ENCODE data around the gene DUSP8.
"Not testable (repeated sequence)": the region's sequence is repeated elsewhere in the genome, so short reads cannot be mapped to it uniquely, and the experiment has no call there.

DUSP8 gene, protein sequence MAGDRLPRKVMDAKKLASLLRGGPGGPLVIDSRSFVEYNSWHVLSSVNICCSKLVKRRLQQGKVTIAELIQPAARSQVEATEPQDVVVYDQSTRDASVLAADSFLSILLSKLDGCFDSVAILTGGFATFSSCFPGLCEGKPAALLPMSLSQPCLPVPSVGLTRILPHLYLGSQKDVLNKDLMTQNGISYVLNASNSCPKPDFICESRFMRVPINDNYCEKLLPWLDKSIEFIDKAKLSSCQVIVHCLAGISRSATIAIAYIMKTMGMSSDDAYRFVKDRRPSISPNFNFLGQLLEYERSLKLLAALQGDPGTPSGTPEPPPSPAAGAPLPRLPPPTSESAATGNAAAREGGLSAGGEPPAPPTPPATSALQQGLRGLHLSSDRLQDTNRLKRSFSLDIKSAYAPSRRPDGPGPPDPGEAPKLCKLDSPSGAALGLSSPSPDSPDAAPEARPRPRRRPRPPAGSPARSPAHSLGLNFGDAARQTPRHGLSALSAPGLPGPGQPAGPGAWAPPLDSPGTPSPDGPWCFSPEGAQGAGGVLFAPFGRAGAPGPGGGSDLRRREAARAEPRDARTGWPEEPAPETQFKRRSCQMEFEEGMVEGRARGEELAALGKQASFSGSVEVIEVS

DNA sequence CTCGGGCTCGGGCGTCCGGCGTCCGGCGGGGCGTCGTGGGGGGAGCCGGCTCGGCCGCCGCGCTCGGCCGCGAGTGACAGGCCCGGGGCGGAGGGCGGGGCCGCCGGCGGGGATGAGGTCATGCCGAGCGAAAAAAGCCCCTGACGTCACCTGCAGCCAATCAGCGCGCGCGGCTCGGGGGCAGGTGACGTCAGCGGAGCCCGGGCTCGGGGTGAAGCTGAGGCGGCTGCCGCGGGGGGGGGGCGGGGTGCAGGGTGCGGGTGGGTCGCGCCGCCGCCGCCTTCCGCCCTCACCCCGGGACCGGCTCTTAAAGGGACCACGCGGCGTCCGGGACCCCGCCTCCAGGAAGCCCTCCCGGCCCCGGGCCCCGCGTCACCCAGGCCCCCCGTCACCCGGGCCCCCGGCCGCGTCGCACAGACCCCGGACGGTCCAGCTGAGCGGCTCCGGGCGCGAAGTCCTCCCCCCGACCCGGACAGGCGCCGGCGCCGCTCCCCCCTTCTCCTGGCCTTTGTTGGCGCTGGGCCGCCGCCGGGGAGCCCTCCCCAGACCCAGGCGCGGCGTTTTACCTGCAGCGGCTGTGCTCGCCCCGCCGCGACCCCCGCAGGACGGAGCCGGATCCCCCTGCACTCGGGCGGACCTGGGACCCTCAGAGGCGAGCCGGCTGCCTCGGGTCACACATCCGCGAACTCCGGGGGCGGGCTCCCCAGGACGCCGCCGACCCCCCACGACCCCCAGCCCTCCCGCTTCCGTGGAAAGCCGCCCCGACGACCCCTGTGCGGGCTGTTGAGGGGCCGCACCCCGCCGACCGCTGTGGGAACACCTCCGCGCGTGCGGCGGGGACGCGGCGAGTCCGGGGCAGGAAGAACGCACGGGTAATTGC is at the start of gene DUSP8:
Gene DUSP8 (minus strand): TSS at position 75 of the 880 bp plus-strand sequence. CDS start 6,445 bp downstream, outside the sequence.
- DNase-seq = peak; percentile 88 to 91

DNA sequence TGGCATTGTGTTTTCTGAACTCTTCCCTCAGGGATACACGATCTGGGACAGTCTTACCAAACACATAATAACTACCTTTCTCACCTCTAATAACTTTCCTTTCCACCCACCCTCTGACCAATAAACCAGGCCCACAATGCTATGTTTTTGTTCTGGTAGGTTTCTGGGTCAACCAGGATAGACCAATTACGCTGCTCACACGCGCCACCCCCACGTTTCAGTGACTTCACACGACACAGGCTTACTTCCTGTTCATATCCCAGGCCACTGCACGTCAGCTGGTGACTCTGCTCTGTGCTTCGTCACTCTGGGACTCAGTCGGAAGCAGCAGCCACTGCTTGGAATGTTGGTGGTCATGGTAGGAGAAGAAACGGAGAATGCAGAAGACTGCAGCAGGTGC is 47.4 kb upstream of the DUSP8 start:
- no peak for DNase-seq

DNA sequence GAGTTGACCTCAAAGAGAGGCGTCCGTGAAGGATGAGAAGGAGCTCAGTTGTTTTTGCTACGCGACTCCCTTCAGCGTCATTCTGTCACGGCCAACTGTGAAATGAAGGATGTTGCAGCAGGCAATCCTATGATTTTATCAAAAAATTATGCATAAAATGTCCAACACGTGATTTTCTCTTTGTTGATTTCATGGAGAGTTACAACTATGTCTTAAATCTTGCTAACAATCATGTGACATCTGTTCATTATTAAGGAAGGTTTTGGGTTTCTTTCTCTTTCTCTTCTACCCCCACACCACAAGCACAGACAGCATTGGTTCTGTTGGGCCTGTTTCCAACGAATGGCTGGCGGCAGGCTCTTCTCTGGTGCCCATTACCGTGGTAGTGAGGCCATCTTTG is 46.2 kb upstream of the DUSP8 start:
- DNase-seq = no peak

GRCh38 chr11:1608363-1608762 is 36.3 kb upstream of the DUSP8 start, which contains the start of gene KRTAP5-3:
KRTAP5-3 (minus strand) TSS chr11:1608463; CDS start chr11:1608385, 78 bp downstream.
- DNase-seq = no peak

GRCh38 chr11:1607901-1608300 is 35.8 kb upstream of the DUSP8 start:
- not testable (repeated sequence) for DNase-seq

DNA sequence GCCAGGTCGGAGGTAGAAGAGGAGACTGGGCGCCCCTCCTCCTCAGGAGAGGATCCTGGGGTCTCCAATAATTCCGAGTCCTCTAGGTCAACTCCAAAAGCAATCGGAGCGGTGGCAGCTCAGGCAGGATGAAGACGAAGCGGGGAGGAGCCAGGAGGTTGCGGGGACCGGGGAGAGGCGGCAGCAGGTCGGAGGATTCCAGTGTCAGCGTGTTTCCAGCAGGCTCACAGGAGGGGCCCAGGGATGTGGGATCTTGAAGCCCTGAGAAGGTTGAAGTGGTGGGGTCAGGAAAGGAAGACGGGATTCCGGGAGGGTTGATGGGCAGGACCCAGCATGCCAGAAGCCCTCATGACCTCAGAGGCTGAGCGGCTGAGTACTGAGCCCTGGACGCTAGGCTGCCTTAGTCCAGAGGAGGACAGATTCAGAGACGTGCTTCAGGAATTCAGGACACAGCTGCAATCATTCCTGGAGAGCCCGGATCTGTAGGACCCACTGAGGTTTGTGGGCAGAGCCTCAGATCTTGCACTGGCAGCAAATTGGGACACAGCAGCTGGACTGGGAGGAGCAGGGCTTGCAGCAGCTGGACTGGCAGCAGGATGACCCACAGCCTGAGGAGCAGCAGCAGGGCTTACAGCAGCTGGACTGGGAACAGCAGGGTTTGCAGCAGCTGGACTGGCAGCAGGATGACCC is 35.2 kb upstream of the DUSP8 start:
- DNase-seq = not testable (repeated sequence)

DNA sequence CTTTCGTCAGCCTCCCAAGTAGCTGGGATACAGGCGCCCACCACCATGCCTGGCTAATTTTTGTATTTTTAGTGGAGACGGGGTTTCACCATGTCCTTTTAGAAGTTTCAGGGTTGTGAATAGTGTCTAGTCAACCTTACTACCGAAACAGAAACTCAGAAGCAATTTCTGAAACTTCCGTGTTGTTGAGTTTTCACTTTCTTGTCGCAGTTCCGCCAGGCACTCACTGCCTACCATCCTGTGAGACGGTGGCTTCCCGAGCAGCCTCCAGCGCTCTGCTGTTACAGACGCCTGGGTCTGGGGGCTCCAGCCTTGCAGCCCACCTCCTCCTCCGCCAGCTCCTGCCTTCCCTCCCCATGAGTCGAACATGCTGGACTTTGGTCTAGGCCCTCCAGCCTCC is 33.9 kb upstream of the DUSP8 start:
- not testable (repeated sequence) for DNase-seq

GRCh38 chr11:1604711-1605110 is 32.6 kb upstream of the DUSP8 start:
- DNase-seq = no peak

GRCh38 chr11:1604181-1604580 is 32.1 kb upstream of the DUSP8 start:
- DNase-seq = no peak

GRCh38 chr11:1603629-1604028 is 31.6 kb upstream of the DUSP8 start:
- no peak for DNase-seq

GRCh38 chr11:1601663-1602062 is 29.6 kb upstream of the DUSP8 start:
- not testable (repeated sequence) for DNase-seq

DNA sequence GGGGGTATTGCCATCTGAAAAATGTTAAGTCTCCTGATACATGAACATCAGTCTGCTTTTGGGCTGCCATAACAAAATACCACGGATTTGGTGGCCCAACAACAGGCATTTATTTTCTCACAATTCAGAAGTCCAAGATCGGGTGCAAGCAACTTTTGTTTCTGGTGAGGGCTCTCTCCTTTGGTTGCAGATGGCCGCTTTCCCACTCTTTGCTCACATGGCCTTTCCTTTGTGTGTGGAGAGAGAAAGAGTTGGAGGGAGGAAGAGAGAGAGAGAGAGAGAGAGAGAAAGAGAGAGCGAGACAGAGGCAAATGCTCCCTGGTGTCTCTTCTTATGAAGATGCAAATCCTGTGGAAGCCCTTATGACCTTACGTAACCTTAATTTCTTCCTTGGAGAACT is 28.6 kb upstream of the DUSP8 start:
- no peak for DNase-seq

DNA sequence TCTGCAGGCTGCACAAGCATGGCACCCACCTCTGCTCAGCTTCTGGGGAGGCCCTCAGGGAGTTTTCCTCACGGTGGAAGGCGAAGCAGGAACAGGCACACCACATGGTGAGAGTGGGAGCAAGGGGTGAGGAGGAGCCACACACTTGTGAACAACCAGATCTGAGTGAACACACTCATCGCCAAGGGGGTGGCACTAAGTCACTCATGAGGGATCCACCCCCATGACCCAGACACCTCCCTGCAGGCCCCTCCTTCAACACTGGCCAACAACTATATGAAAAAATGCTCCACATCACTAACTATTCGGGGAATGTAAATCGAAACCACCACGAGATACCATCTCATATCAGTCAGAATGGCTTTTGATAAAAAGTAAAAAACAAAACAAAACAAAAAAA is 26.7 kb upstream of the DUSP8 start:
- no peak for DNase-seq

GRCh38 chr11:1598406-1598805 is 26.3 kb upstream of the DUSP8 start:
- not testable (repeated sequence) for DNase-seq

DNA sequence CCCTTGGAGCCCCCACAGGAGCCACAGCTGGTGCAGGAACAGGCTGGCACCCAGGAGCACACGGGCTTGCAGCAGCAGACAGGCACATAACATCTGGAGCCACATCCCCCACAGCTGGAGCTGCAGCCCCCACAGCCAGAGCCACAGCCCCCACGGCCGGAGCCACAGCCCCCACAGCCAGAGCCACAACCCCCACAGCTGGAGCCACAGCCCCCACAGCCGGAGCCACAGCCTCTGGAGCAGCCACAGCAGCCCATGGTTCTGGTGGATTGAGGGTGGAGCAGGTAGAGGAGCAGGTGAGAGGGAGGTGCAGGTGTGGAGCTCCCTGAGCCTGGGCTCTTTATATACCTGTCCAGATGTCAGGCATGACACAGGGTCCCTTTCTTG is 25.9 kb upstream of the DUSP8 start, which contains the start of gene KRTAP5-2:
Gene KRTAP5-2 (minus strand): TSS at position 301 of the 387 bp plus-strand sequence. CDS start 44 bp downstream, at position 257.
- DNase-seq = no peak

GRCh38 chr11:1597331-1597993 is 25.4 kb upstream of the DUSP8 start:
- no peak for DNase-seq

GRCh38 chr11:1596576-1597121 is 24.6 kb upstream of the DUSP8 start:
- DNase-seq = not testable (repeated sequence)

DNA sequence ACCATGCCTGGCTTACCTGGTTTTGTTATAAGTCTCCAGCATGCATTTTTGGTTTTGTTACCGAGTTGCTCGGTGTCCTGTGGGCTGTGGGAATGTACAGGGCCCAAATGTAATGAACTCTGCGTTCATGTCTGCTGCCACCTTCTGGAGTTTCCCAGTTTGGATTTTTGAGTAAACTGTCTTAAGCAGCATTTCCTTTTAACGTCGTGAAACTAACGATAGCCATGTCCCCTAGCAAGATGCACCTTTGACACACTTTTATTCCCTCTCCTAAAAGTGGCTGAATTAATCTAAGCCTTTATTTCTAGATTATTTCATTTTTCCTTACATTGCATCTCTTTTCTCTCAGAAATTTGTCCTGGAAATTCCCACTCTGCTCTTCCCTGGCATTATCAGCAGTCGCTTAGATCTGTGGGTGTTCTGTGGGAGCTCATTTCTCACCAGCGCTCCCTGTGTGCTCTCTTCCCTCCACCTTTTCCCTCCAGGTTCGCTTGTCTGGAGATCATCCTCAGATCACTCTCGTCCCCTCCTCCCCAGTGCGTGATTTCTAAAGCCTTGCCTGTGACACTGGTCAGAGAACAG is 24.0 kb upstream of the DUSP8 start:
- not testable (repeated sequence) for DNase-seq

DNA sequence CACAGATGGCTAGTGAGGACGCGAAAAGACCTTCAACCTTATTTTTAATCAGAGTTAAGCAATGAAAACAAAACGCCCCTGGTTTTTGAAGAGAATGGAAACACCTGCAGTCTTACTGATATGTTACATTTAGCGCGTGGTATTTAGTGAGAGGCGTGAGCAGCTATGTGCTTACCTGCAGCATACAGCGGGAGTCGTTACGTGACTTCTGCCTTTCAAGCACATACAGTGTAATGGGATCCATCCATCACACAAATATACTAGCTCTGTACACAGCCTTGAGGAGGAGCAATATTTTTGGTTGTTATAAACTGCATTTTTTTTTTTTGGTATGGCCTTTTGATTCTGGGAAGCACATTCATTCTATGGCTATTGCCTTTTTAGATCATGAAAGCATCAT is 20.6 kb upstream of the DUSP8 start:
- peak in 1 of 2 experiments; percentile 9 for DNase-seq

- DNase-seq = no peak
Measured at GRCh38 chr11:1589996-1590395, 17.9 kb upstream of the DUSP8 start.
